ENCODE measurements around the gene GAL3ST1. TPM values are rescaled to one million over a fixed set of nuclear protein-coding genes. Genes with fewer than 3 reads are reported as not detected.

Gene GAL3ST1
- total and polyA plus RNA-seq, 2 experiments from 2014 or later = 11.4 to 17.1 TPM

DNA sequence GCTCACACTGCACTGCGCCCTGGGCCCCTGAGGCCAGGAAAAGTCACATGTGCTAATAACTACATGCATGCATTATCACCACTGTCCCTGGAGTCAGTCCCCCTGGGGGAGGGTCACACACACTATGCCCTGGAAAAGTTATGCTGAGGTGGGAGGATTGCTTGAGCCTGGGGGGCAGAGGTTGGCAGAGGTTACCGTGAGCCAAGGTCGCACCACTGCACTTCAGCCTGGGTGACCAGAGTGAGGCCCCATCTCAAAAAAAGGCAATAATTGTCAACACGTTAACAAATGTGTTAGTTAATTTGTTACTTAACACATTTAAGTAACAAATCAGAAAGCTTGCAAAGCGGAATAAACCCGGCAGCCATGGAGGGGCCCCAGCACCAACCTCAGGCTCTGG, 14.6 kb downstream of the GAL3ST1 start:
- no peak overlapping the region for H3K4me2 ChIP-seq
- no peaks in the 10 kb centered on the region for H3K4me1 ChIP-seq (ENCODE audit: insufficient read depth)
- no peaks in the 10 kb centered on the region for H4K20me1 ChIP-seq (ENCODE audit: insufficient read depth, poor library complexity, severe bottlenecking)
- H3K36me3 ChIP-seq (replicated peaks; ENCODE audit: insufficient read depth, low read depth) = no peaks in the 10 kb centered on the region
- H3K27me3 ChIP-seq = no peaks in the 10 kb centered on the region
- H3K9me2 ChIP-seq (replicated peaks; ENCODE audit: insufficient read depth) = no peaks in the 10 kb centered on the region
- no peaks in the 10 kb centered on the region for H3K79me2 ChIP-seq
- no peaks in the 10 kb centered on the region for H3K9me3 ChIP-seq (ENCODE audit: low read depth)
- WGBS (ENCODE audit: low lambda C conversion rate, missing lambda C conversion rate) = 71% methylated on average over 6 of the region's 6 CpGs
- no peak overlapping the region for H2AFZ ChIP-seq
- TF ChIP-seq EZH2 (IDR thresholded peaks at IDR 0.05; ENCODE audit: borderline replicate concordance) (no peak), EZH2phosphoT487 (IDR thresholded peaks at IDR 0.05; ENCODE audit: low read depth, severe bottlenecking, unreplicated experiment) (no peak)
- TF ChIP-seq, protein P1, sequence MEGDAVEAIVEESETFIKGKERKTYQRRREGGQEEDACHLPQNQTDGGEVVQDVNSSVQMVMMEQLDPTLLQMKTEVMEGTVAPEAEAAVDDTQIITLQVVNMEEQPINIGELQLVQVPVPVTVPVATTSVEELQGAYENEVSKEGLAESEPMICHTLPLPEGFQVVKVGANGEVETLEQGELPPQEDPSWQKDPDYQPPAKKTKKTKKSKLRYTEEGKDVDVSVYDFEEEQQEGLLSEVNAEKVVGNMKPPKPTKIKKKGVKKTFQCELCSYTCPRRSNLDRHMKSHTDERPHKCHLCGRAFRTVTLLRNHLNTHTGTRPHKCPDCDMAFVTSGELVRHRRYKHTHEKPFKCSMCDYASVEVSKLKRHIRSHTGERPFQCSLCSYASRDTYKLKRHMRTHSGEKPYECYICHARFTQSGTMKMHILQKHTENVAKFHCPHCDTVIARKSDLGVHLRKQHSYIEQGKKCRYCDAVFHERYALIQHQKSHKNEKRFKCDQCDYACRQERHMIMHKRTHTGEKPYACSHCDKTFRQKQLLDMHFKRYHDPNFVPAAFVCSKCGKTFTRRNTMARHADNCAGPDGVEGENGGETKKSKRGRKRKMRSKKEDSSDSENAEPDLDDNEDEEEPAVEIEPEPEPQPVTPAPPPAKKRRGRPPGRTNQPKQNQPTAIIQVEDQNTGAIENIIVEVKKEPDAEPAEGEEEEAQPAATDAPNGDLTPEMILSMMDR (IDR thresholded peaks at IDR 0.05; ENCODE audit: poor library complexity) = no peak
- no peak for DNase-seq (ENCODE audit: low spot score)
- H3K27ac ChIP-seq = no peak overlapping the region
- no peak overlapping the region for H3K4me3 ChIP-seq

DNA sequence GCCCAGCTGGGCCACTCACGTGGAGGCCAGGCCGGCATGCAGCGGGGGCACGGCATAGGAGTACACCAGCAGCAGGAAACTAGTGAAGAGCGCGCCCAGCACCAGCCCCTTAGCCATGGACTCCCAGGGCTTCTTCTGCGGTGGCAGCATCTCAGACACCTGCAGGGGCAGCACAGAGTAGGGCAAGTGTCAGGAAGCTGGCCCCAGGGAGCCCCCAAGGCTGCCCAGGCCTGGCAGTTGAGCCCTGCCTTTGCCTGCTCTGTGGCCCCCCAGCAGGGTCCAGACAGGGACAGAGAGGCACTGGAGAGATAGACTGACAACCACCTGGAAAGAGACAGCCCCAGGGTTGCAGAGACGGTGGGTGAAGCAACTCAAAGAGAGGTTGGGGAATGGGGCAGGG, 17.2 kb downstream of the GAL3ST1 start:
- Histone ChIP-seq H3K36me3 (replicated peaks; ENCODE audit: insufficient read depth, low read depth) (no peaks in the 10 kb centered on the region), H3K4me1 (ENCODE audit: insufficient read depth) (no peaks in the 10 kb centered on the region), H3K4me2 (no peak overlapping the region), H3K27ac (no peak overlapping the region), H3K4me3 (no peak overlapping the region), H3K27me3 (no peaks in the 10 kb centered on the region), H4K20me1 (ENCODE audit: insufficient read depth, poor library complexity, severe bottlenecking) (no peaks in the 10 kb centered on the region), H2AFZ (no peak overlapping the region), H3K79me2 (no peaks in the 10 kb centered on the region), H3K9me3 (ENCODE audit: low read depth) (no peaks in the 10 kb centered on the region), H3K9me2 (replicated peaks; ENCODE audit: insufficient read depth) (no peaks in the 10 kb centered on the region)
- DNase-seq (ENCODE audit: low spot score) = no peak
- WGBS (ENCODE audit: low lambda C conversion rate, missing lambda C conversion rate) = 84% methylated on average over 8 of the region's 8 CpGs
- TF ChIP-seq, protein P1 (IDR thresholded peaks at IDR 0.05; ENCODE audit: poor library complexity) = no peak
- TF ChIP-seq EZH2phosphoT487 (IDR thresholded peaks at IDR 0.05; ENCODE audit: low read depth, severe bottlenecking, unreplicated experiment) (no peak), EZH2 (IDR thresholded peaks at IDR 0.05; ENCODE audit: borderline replicate concordance) (no peak)

DNA sequence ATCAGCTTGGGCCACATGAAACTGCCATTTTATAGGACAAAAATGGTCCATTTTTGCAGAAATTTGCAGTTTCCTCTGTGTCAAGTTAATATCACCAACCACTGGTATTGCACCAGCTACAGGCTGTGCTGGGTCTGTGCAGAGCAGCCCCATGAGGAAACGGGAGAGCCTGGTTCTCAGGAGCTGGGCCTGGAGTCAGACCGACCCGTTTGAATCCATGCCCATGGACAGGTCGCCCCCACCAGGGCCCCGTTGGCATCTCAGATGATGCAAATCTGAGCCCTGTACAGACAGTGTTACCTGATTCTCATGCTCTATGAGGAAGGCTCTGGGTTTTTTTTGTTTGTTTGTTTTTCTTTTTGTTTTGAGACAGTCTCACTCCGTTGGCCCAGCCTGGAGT, 18.1 kb downstream of the GAL3ST1 start:
- Histone ChIP-seq H3K4me1 (ENCODE audit: insufficient read depth) (no peaks in the 10 kb centered on the region), H4K20me1 (ENCODE audit: insufficient read depth, poor library complexity, severe bottlenecking) (no peaks in the 10 kb centered on the region), H3K9me3 (ENCODE audit: low read depth) (no peaks in the 10 kb centered on the region), H3K79me2 (no peaks in the 10 kb centered on the region), H3K4me2 (no peak overlapping the region), H3K9me2 (replicated peaks; ENCODE audit: insufficient read depth) (no peaks in the 10 kb centered on the region), H2AFZ (no peak overlapping the region), H3K27me3 (no peaks in the 10 kb centered on the region), H3K27ac (no peak overlapping the region), H3K4me3 (no peak overlapping the region), H3K36me3 (replicated peaks; ENCODE audit: insufficient read depth, low read depth) (no peaks in the 10 kb centered on the region)
- DNase-seq (ENCODE audit: low spot score) = no peak
- WGBS (ENCODE audit: low lambda C conversion rate, missing lambda C conversion rate) = 70% methylated on average over 6 of the region's 6 CpGs
- no peak for TF ChIP-seq EZH2 (IDR thresholded peaks at IDR 0.05; ENCODE audit: borderline replicate concordance)
- TF ChIP-seq, protein P1 (IDR thresholded peaks at IDR 0.05; ENCODE audit: poor library complexity) = no peak
- no peak for TF ChIP-seq EZH2phosphoT487 (IDR thresholded peaks at IDR 0.05; ENCODE audit: low read depth, severe bottlenecking, unreplicated experiment)
